ENCODE measurements around the gene MYO5B.
"Not testable (repeated sequence)": the region's sequence is repeated elsewhere in the genome, so short reads cannot be mapped to it uniquely, and the experiment has no call there.

Gene MYO5B

DNA sequence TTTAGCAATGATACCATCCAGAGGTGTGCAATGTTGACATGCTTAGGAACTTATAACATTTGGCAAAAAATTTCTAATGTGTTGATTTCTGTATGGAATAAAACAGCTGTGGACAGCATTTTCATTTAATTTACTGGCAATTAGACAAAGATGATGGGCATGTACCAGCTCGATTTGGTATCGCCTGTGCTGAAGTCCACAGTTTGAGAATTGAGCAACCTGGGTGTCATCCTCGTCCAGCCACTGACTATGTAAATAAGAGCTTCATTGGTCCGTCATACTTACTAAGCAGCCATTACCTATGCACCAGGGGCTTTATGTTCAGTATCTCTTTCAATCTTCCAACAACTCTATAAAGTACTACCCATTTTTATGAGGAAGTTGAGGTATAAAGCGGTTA, 357.1 kb downstream of the MYO5B start:
- TF ChIP-seq EZH2phosphoT487 (IDR thresholded peaks at IDR 0.05; ENCODE audit: borderline replicate concordance, low read length) (no peak), CTCF (IDR thresholded peaks at IDR 0.05; ENCODE audit: low read depth, low read length, poor library complexity, severe bottlenecking) (no peak)
- Histone ChIP-seq H3F3A (ENCODE audit: control insufficient read depth, insufficient read depth) (no peaks in the 10 kb centered on the region), H3K9me2 (replicated peaks; ENCODE audit: control insufficient read depth, low read length) (no peaks in the 10 kb centered on the region), H3K9me3 (ENCODE audit: control insufficient read depth, insufficient read depth, low read length) (no peaks in the 10 kb centered on the region), H3K79me2 (ENCODE audit: control insufficient read depth, low read length) (no peaks in the 10 kb centered on the region), H4K20me1 (ENCODE audit: control insufficient read depth, insufficient read depth, low read depth, low read length) (no peaks in the 10 kb centered on the region), H3K4me2 (ENCODE audit: low read length) (no peak overlapping the region), H3K27me3 (ENCODE audit: control insufficient read depth, low read length) (peaks cover 15% of the 10 kb centered on the region), H3K27ac (ENCODE audit: low read depth, low read length) (no peak overlapping the region), H3K36me3 (ENCODE audit: control insufficient read depth, low read length) (no peaks in the 10 kb centered on the region), H3K4me3 (ENCODE audit: low read length) (no peak overlapping the region), H3K4me1 (ENCODE audit: control insufficient read depth, low read length) (no peaks in the 10 kb centered on the region)

DNA sequence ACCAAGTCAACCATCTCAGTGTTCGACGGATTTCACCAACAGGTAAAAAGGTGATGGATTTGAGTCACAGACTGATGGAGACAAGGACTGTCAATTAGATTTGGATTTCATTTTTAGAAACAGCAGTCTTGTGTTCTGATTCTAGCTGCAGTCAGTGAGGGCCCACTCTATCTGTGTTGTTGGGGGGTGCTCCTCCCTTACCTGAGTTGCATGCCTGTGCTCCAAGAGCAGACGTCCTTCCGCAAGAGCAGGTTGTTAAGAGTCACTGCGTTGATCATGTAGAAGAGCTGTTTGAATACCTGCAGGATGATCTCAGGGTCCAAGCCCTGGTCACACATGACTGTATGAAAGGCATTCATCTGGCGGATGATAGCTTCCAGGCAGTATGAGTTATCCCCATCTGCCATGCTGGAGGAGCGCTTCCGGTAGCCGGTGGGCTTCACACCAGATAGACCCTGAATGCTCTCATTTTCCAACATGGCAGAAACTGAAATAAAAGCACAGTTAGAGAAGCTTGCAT, 357.6 kb downstream of the MYO5B start:
- not testable (repeated sequence) for H3K79me2 ChIP-seq (ENCODE audit: control insufficient read depth, low read length); H3K36me3 ChIP-seq (ENCODE audit: control insufficient read depth, low read length); H4K20me1 ChIP-seq (ENCODE audit: control insufficient read depth, insufficient read depth, low read depth, low read length); H3K4me1 ChIP-seq (ENCODE audit: control insufficient read depth, low read length); H3K27ac ChIP-seq (ENCODE audit: low read depth, low read length); H3F3A ChIP-seq (ENCODE audit: control insufficient read depth, insufficient read depth); H3K9me2 ChIP-seq (replicated peaks; ENCODE audit: control insufficient read depth, low read length); H3K9me3 ChIP-seq (ENCODE audit: control insufficient read depth, insufficient read depth, low read length); H3K4me3 ChIP-seq (ENCODE audit: low read length); H3K4me2 ChIP-seq (ENCODE audit: low read length)
- H3K27me3 ChIP-seq (ENCODE audit: control insufficient read depth, low read length) = peaks cover 15% of the 10 kb centered on the region

GRCh38 chr18:49835405-49835804, 359.5 kb downstream of the MYO5B start:
- H3K4me2 ChIP-seq (ENCODE audit: low read length) = no peak overlapping the region
- no peak overlapping the region for H3K27ac ChIP-seq (ENCODE audit: low read depth, low read length)
- H3K36me3 ChIP-seq (ENCODE audit: control insufficient read depth, low read length) = no peaks in the 10 kb centered on the region
- no peaks in the 10 kb centered on the region for H4K20me1 ChIP-seq (ENCODE audit: control insufficient read depth, insufficient read depth, low read depth, low read length)
- TF ChIP-seq EZH2phosphoT487 (IDR thresholded peaks at IDR 0.05; ENCODE audit: borderline replicate concordance, low read length) (no peak), CTCF (IDR thresholded peaks at IDR 0.05; ENCODE audit: low read depth, low read length, poor library complexity, severe bottlenecking) (no peak)
- H3K9me2 ChIP-seq (replicated peaks; ENCODE audit: control insufficient read depth, low read length) = no peaks in the 10 kb centered on the region
- H3K4me3 ChIP-seq (ENCODE audit: low read length) = no peak overlapping the region
- H3K9me3 ChIP-seq (ENCODE audit: control insufficient read depth, insufficient read depth, low read length) = no peaks in the 10 kb centered on the region
- peaks cover 15% of the 10 kb centered on the region for H3K27me3 ChIP-seq (ENCODE audit: control insufficient read depth, low read length)
- H3K4me1 ChIP-seq (ENCODE audit: control insufficient read depth, low read length) = no peaks in the 10 kb centered on the region
- no peaks in the 10 kb centered on the region for H3K79me2 ChIP-seq (ENCODE audit: control insufficient read depth, low read length)
- no peaks in the 10 kb centered on the region for H3F3A ChIP-seq (ENCODE audit: control insufficient read depth, insufficient read depth)

GRCh38 chr18:49834258-49834657, 360.7 kb downstream of the MYO5B start:
- Histone ChIP-seq H3K79me2 (ENCODE audit: control insufficient read depth, low read length) (no peaks in the 10 kb centered on the region), H3K27me3 (ENCODE audit: control insufficient read depth, low read length) (peaks cover 20% of the 10 kb centered on the region), H3K4me2 (ENCODE audit: low read length) (no peak overlapping the region), H3K27ac (ENCODE audit: low read depth, low read length) (no peak overlapping the region), H3F3A (ENCODE audit: control insufficient read depth, insufficient read depth) (no peaks in the 10 kb centered on the region), H4K20me1 (ENCODE audit: control insufficient read depth, insufficient read depth, low read depth, low read length) (no peaks in the 10 kb centered on the region), H3K9me3 (ENCODE audit: control insufficient read depth, insufficient read depth, low read length) (no peaks in the 10 kb centered on the region), H3K36me3 (ENCODE audit: control insufficient read depth, low read length) (no peaks in the 10 kb centered on the region), H3K4me1 (ENCODE audit: control insufficient read depth, low read length) (no peaks in the 10 kb centered on the region), H3K9me2 (replicated peaks; ENCODE audit: control insufficient read depth, low read length) (no peaks in the 10 kb centered on the region), H3K4me3 (ENCODE audit: low read length) (no peak overlapping the region)
- no peak for TF ChIP-seq CTCF (IDR thresholded peaks at IDR 0.05; ENCODE audit: low read depth, low read length, poor library complexity, severe bottlenecking)
- no peak for TF ChIP-seq EZH2phosphoT487 (IDR thresholded peaks at IDR 0.05; ENCODE audit: borderline replicate concordance, low read length)

Data from DOHH2 (cell line).